GM19397 (cell line): ENCODE measurements around the gene SMYD3.

Source experiments
- ATAC-seq: cut with Tn5 transposase; IDR thresholded peaks from one replicate; pipeline ENCODE4 v1.9.1; 2021; ENCODE audit warnings: mild to moderate bottlenecking, moderate library complexity; ENCODE audit not compliant: unreplicated experiment

The SMYD3 gene

DNA sequence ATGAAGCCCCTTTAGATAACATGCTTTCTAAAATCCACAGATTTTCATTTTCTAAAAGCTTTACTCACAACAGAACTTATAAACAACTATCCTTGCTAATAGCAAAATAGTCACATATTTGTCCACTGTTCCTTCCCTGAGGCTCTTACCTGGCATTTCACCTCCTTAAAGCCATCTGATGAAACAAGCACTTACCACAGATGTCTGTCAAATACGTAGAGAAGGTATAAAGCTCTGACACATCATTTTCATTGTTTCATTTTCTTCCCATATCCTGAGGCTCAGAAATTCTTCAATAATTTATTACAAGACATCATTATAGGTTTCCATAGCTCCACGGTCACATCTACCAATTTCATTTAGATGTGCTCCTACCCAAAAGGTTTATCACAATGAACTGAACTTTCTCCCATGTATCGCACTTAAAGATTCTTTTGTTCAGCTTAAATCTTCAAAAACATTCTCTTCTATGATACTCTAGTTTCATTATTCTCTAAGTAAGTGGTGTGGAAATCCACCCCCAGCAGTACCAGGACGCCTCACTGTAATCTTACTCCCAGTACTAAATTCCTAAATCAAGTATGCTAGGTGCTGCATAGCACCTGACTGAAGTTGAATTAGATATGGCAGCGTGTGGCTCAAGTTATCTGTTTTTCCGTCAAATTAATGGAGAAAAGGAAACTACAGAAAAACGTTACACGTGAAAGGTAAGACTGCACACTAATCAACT, 569.6 kb downstream of the SMYD3 start:
- no peak for ATAC-seq

DNA sequence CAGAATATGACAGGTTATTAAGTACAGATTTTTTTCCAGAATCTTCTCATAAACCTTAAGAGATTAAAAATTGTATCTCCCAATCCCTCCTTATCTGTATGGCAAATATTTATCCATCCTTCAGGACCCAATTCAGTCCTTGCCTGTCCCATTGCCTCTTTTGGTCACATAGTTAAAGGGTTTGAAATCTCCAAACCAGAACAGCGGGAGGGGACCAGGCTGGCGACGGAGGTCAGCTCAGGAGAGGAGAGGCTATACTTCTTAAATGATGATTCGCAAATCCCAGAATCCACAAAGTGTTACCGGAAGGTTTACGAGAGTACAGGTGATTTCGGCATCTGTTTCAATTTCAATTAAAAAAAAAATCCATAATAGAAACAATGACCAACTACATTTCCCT, 572.7 kb downstream of the SMYD3 start:
- ATAC-seq: no peak

DNA sequence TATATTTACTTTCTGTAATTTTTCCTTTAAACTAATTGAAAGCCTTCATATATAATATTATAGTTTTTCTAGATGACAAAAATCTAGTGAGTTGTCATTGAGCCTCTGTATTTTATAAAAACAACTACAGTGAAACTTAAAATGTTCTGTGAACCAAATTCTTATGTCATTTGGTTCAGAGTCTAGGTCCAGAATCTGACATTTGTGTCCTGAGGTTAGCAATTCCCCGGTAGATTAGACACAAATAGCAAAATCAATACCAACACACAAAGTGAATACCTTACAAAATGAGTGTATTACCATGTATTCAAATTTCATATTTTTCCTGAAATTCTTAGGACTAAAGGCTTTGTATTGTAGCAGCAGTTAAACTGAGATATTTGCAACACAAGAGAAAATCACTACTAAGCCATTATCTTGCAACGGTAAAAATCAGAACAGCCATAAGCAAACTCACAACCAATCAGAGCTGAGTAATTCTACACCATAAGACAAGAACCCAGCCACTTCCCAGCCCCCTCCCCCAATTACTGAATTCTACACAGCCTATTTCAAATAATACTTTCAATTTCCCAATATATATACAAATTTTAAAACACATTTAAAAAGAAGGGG, 573.5 kb downstream of the SMYD3 start:
- ATAC-seq: no peak

DNA sequence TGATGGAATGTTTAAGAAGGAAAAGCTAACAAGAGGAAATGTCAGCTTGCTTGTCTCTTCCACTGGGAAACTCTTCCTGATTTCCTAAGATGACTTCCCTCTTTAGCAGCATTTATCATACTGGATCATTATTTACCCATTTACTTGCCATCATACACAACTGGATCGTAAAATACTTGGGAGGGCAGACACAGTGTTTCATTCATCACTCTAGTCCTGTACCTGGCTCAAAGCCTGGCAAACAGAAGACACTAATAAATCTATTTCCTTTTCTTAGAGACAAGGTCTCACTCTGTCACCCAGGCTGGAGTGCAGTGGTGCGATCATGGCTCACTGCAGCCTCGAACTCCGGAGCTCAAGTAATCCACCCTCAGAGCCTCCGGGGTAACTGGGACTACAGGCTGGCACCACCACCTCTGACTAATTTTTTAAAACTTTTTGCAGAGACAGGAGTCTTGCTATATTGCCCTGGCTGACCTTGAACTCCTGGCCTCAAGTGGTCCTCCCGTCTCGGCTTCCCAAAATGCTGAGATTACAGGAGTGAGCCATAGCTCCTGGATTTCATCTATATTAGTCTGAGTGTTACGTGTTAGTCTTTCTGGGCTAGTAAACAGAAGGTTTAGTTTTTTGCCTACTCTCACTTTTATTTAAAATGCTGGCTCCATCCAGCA, 574.6 kb downstream of the SMYD3 start:
- no peak for ATAC-seq

DNA sequence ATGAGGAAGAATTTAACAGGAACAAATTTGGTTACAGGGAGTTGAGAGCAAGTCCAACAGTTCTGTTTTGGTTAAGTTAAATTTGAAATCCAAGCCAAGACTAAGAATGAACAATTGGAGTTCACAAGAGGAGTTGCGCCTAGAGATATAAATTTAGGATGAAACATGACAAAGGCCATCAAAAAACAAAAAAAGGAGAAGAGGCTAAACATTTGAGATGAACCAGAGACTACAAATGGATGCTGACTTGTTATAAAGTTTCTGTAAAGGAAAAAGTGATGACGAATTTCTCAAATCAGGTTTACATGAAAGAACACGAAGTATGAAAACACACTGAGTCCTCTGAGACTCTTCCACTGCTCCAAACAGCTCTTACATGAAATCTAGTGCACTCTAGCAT, 575.6 kb downstream of the SMYD3 start:
- no peak for ATAC-seq

DNA sequence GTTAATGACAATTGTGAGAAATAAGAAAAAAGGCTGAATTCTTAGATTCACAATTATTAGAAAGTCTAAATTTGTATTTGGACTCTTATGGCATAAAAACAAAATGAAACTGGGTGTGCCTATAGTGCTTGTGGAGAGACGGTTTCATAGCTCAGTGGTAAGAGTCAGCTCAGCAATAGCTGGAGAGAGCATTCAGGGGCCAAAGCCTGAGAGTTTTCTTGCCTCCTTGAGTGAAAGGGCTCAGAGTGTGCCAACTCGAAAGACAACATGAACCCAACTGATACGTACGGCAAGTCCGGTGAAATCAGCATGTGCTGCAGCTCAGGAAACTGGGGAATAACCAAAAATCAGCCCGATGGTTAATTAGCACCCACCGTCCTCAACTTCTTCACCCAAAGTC, 577.9 kb downstream of the SMYD3 start:
- ATAC-seq: no peak

DNA sequence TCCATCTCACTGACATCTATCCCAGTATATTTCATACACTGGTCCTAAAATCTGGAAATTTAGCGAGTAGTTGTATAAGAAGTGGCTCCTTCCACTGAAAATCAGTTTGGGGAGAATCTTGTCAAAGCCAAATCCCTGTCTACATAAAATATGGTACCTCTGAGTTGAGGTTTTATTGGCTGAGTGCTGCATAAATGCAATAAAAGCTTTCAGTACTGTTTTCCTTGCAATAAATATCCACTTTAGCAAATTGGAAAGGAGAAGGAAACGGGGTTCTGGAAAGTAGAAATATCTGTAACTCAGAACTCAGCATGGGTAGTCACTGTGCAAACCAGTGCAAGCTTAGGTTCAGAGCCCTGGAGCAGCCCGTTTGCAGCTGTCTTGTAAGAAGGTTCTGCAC, 580.2 kb downstream of the SMYD3 start:
- no peak for ATAC-seq

DNA sequence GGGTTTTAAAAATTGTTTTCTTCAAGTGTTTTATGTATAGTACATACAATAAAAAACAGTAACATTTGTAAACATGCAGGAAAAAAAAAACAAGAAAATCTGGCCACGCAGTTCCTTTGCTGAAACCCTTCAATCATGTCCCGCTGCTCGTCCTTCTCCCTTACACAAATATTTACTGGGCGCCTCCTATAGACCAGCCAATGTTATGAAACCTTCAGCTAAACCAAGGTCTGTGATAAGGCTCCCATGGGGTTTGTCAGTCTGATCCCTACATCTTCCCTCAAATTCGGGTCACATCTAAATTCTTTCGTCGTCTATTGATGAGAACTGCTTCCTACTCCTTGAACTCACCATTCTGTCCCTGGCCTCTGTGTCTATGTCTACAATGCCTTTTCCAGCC, 583.9 kb downstream of the SMYD3 start:
- ATAC-seq: no peak

DNA sequence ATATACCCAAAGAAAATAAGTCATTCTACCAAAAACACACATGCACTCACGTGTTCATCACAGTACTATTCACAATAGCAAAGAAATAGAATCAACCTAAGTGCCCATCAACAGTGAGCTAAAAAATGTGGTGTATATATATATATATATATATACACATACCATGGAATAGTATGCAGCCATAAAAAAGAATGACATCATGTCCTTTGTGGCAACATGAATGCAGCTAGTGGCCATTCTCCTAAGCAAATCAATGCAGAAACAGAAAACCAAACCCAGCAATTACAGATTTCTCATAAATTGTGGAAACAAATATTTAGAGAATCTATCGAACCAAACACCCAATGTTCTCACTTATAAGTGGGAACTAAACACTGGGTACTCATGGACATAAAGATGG, 585.7 kb downstream of the SMYD3 start:
- ATAC-seq: no peak

DNA sequence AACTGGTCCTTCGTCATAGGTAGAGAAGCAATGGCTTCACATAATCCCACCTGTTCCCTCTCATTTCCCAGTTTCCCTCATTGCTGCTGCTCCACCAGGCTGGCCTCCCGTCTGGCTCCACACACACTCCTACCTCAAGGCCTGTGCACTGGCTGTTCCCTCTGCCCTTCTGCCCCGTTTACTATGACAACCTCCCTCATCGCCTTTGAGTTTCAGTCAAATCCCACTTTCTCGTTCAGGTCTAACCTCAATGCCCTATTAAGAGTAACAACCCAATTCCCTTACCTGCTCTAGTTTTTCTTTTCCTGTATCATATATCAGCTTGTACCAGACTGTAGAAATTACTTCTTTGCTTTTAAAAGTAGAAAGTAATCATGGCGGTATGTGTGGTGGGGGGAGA, 589.7 kb downstream of the SMYD3 start:
- ATAC-seq: no peak

DNA sequence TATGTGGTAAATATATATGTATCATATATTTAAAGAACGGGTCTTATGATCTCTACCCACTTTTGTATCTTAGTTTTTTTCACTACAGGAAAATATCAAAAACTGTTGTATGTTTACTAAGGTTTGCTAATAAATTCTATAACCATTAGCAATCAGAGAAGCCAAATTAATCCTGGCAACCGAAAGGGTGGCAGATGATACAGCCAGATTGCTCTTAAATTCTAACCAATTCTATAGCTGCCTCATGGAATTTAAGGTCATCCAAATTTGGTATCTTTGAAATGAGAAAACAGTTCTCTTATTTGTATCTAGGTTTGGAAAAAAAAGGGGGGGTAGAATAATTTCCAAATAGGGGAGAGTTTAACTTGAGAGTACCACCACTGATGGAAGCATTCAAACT, 591.2 kb downstream of the SMYD3 start:
- no peak for ATAC-seq

DNA sequence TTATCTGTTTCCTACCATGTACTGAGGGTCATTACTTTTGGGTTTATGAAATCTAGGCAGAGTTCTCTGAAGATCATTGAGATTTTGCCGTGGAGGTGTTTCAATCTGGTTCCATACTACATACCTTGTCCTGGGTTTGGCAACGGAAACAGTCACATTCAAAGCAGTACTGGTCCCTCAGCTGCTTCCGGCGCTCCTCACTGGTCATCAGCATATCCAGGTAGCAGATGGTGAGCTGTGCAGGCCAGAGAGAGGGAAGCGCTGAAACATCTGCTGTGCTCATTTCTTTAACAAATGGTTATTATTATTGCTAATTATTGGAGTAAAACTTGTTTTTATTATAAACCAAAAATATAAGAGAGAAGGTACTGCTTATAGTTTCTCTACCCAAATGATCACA, 591.7 kb downstream of the SMYD3 start:
- no peak for ATAC-seq

DNA sequence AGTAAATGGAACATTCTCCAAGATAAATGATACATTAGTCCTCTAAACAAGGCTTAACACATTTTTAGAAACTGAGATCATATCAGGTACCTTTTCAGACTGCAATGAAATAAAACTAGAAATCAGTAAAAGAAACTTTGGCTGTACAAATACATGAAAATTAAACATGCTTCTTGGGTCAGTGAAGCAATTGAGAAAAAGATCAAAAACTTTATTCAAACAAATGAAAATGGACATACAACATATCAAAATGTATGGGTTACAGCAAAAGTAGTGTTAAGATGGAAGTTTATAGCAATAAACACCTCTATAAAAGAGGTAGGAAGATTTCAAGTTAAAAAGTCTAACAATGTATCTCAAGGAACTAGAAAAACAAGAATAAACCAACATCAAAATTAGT, 598.5 kb downstream of the SMYD3 start:
- ATAC-seq: no peak

DNA sequence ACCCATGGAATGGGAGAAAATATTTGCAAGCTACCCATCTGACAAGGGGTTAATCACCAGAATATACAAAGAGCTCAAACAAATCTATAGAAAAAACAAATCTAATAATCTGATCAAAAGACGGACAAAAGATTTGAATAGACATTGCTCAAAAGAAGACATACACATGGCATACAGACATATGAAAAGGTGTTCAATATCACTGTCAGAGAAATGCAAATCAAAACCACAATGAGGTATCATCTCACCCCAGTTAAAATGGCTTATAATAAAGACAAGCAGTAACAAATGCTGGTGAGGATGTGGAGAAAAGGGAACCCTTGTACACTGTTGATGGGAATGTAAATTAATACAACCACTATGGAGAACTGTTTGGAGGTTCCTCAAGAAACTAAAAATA, 600.9 kb downstream of the SMYD3 start:
- ATAC-seq: no peak

DNA sequence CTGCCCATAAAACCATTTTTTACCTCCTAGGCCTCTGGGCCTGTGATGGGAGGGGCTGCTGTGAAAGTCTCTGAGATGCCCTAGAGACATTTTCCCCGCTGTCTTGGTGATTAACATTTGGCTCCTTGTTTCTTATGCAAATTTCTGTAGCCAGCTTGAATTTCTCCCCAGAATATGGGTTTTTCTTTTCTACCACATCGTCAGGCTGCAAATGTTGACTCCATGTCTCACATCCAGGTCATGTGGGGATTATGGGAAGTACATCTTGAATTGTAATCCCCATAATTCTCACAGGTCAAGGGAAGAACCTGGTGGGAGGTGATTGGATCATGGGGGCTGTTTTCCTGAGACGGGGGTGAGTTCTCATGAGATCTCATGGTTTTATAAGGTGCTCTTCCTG, 603.2 kb downstream of the SMYD3 start:
- ATAC-seq: no peak

DNA sequence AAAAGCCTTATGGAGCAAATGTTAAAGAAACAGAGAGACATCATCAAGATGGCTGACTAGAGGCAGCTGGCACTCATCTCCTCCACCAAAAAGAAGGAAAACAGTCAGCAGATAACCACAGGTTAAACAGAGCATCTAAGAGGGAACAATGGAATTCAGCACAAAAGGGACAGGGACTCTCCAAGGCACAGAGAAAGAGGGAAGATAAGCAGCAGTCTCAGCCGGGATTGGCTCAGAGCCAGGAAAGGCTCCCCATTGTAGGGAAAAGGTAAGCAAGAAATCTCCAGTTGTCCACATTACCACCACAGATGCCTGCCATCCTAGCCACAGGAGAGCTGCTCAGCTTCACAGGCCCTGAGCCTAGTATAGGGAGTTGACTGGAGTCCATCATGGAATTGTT, 605.5 kb downstream of the SMYD3 start:
- ATAC-seq: no peak

DNA sequence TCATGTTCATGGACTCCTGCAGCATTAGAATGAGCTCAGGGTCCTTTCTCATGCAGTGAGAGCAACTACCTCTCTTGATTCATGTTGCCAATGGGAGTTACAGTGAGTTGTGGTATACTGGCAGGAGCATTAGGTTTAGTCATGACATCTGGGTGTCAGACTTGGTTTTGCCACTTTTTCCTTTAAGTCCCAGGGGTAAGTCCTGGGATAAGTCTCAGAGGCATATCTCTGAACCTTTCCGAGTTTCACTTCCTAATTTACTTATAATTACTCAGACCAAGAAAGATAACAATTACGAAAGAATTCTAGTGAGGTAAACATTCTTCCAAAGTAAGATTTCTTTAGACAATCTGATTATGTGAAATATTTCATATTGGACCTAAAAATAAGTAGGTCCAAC, 606.0 kb downstream of the SMYD3 start:
- no peak for ATAC-seq

DNA sequence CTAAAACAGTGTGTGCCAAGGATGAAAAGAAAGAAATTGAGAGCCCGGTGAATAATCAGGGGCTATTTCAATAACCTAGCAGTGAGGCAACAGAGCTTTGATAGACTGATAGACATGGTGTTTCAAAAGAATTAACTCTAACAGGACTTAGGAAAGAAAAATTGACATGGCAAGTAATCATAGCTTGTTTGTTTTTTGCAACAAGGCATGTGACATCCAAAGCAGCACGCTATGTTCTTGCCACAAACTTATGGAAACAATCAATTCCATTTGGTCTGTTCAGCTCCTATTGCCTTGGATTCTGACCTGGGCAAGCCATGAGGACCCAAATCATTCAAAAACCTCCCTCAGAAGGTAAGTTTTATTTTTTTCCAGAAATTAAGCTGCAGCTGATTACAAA, 608.5 kb downstream of the SMYD3 start:
- ATAC-seq: no peak

DNA sequence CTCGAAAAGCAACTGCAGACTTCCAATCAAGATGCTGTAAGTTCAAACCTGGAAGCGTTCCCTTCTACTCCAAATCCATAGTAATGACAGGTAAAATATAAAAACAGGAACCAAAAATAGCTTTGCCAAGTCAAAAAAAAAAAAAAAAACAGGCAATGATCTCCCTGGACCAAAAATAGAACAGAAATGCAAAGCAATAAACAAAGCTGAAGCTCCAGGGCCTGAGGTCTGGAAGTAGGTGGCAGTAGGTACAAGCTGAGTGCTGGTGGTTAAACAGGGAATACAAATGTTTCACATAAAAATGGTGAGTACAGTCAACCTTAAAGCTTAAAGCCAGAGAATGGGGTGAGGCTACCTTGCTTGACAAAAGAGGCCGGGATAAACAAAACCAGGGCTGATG, 610.8 kb downstream of the SMYD3 start:
- ATAC-seq: no peak

DNA sequence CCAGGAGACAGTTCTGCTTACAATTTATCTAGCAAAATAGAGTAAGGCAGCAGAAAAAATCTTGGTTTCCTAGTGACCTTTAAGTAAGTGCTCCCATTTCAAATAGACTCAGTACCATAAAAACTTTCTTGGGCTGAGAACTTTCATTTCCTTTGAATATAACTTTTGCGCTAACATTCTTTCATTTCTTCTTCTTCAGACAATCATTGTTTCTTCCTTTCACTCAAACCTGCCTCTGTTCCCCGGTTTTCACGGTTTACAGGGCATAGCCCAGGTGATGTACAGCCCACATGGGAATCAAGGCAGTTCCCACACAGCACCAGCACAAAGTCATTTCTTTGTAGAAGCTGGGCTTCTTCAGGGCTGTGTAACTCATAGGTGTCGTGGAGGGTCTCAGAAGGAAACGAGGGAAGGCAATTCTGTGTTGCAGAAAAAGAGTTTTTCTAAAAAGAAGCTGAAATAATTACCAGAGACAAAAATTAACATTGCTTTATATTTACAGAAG, 611.6 kb downstream of the SMYD3 start:
- no peak for ATAC-seq

DNA sequence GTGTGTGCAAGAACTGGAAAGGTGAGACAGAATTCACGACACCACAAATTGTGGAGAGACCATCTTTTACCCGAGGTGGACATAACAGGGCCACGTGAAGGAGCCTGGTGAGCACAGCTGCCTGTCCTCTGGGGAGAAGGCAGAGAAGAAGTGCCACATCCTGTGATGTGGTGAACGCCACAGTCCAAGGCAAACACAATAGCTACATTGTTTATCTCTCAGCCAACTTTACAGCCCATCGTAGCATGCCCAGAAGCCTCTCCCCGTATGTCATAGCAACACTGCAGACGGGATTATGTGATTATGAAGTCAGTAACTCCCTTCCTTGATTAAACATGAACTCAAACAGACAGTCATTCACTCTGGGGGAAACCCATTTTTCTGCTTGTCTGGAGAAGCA, 612.2 kb downstream of the SMYD3 start:
- ATAC-seq: no peak

DNA sequence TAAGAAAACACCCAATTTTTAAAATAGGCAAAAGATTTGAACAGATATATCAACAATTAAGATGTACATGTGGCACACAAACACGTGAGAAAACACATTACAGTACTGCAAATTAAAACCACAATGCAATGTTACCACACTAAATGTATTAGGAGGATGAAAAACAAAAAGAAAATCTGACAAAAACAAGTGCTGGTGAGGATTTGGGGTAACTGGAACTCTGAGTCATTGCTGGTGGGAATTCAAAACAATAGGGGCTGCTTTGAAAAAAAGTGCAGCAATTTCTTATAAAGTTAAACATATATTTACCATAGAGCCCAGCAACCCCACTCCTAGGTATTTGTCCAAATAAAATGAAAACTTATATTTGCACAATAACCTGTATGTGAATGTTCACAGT, 614.1 kb downstream of the SMYD3 start:
- ATAC-seq: no peak
